ENCODE results near the gene MGAT5B.
A peak's percentile ranks its signal among the peaks of the same experiment; 100 is the strongest.

MGAT5B gene

GRCh38 chr17:76862494-76862893 is 5.7 kb upstream of the MGAT5B start:
- no peak for DNase-seq (ENCODE audit: low spot score)
- ChIA-PET POLR2A (ENCODE audit: low non-redundant PET) (no interaction called here), CTCF (interaction anchor here (0.7 kb wide), 1 partner anchor 195 kb away, joined by 3 read pairs; no protein-coding TSS in a partner anchor)
- TF ChIP-seq CTCF (conservative IDR thresholded peaks at IDR 0.05; ENCODE audit: low read depth), result no peak
- H3K27ac ChIP-seq, result no peak overlapping the region

GRCh38 chr17:76864024-76864423 is 4.2 kb upstream of the MGAT5B start:
- H3K27ac ChIP-seq, result no peak overlapping the region
- no peak for DNase-seq (ENCODE audit: low spot score)
- TF ChIP-seq CTCF (conservative IDR thresholded peaks at IDR 0.05; ENCODE audit: low read depth), result no peak
- POLR2A ChIA-PET (ENCODE audit: low non-redundant PET), result no interaction called here
- CTCF ChIA-PET, result interaction anchor here (1.1 kb wide), 1 partner anchor 193 kb away, joined by 5 read pairs; no protein-coding TSS in a partner anchor

GRCh38 chr17:76865174-76865573 is 3.0 kb upstream of the MGAT5B start:
- no peak for TF ChIP-seq CTCF (conservative IDR thresholded peaks at IDR 0.05; ENCODE audit: low read depth)
- ChIA-PET POLR2A (ENCODE audit: low non-redundant PET) (no interaction called here), CTCF (no interaction called here)
- no peak for DNase-seq (ENCODE audit: low spot score)
- no peak overlapping the region for H3K27ac ChIP-seq

GRCh38 chr17:76866203-76866602 is 2.0 kb upstream of the MGAT5B start:
- ChIA-PET CTCF (interaction anchor here (0.6 kb wide), 2 partner anchors 191 to 245 kb away, joined by 4 to 8 read pairs; no protein-coding TSS in a partner anchor), POLR2A (ENCODE audit: low non-redundant PET) (no interaction called here)
- H3K27ac ChIP-seq, result no peak overlapping the region
- DNase-seq (ENCODE audit: low spot score), result no peak
- no peak for TF ChIP-seq CTCF (conservative IDR thresholded peaks at IDR 0.05; ENCODE audit: low read depth)

- ChIA-PET POLR2A (ENCODE audit: low non-redundant PET) (no interaction called here), CTCF (interaction anchor here (0.6 to 2.4 kb wide), 7 partner anchors 12 to 245 kb away, joined by 3 to 42 read pairs (median 6); no protein-coding TSS in a partner anchor)
- H3K27ac ChIP-seq, result peak overlapping the region; percentile 73
- peak; percentile 74 for DNase-seq (ENCODE audit: low spot score)
- TF ChIP-seq CTCF (conservative IDR thresholded peaks at IDR 0.05; ENCODE audit: low read depth), result no peak
These were observed 1.2 kb upstream of the MGAT5B start for GRCh38 chr17:76866774-76867577.

- DNase-seq (ENCODE audit: low spot score), result peak; percentile 21
- H3K27ac ChIP-seq, result peak overlapping the region; percentile 73
- POLR2A ChIA-PET (ENCODE audit: low non-redundant PET), result no interaction called here
These were observed 527 bp upstream of the MGAT5B start for GRCh38 chr17:76867578-76868175.

More at GRCh38 chr17:76867578-76868175, 527 bp upstream of the MGAT5B start:
- CTCF ChIA-PET, result interaction anchor here (0.5 to 2.4 kb wide), 27 partner anchors 12 to 498 kb away, joined by 3 to 42 read pairs (median 4); no protein-coding TSS in a partner anchor
- TF ChIP-seq CTCF (conservative IDR thresholded peaks at IDR 0.05; ENCODE audit: low read depth), result no peak

All from RWPE1 (cell line).